Measurements from ENCODE around the gene INSYN1.
"Not testable (repeated sequence)": the region's sequence is repeated elsewhere in the genome, so short reads cannot be mapped to it uniquely, and the experiment has no call there.

Gene INSYN1

DNA sequence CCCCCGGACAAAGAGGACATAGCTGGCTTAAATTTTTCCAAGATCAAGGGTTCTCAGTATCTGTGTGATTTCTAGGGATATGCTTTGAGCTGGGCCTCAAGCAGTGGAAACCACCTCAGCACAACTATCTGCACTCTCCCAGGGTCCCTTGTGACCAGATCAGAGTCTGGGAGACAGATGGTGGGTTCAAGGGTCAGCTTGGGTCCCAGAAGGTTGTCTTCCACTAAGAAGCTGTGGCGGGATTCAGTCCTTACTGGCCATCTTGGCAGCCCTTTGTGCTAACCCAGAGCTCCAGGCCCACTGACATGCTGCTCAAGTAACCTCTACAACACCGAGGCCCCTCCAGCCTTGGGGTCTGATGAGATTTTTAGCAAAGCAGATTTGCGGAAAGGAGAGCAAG, 2.7 kb downstream of the INSYN1 start:
- DNase-seq = no peak

DNA sequence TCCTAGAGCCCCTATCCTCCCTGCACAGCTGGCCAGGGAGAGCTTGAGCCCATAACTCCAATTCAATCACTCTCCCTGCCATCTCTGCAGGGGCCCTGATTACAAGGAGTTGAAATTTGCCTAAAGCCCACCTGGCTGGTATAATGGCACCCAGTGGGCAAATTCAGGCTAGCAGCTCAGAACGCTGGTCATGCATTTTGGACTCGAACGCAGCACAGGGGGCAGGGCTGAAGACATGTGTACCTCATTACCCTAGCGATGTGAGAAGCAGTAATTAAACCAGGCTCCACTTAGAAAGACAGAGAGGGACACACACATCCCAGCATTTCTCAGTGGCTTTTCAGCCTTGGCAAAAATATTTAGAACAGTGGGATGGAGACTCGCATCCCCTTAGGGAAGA, 3.2 kb downstream of the INSYN1 start:
- no peak for DNase-seq

DNA sequence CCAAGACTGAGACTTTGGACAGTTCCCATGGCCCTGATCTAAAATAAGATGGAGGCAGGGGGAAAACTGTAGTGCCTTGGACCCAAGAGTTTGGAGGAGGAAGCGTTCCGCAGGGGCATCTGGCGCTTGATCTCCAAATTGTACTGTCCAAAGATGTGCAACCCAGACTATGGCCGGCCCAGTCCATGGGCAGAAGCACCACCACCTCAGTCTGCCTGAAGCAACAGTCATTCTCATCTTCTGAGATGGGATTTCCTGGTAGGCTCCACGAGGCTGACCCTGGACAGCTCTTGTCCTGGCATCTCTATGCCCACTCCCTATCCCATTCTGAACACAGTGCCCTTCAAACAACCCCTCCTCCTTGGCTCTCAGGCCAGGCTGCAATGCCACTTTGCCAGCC, 3.6 kb downstream of the INSYN1 start:
- no peak for DNase-seq

DNA sequence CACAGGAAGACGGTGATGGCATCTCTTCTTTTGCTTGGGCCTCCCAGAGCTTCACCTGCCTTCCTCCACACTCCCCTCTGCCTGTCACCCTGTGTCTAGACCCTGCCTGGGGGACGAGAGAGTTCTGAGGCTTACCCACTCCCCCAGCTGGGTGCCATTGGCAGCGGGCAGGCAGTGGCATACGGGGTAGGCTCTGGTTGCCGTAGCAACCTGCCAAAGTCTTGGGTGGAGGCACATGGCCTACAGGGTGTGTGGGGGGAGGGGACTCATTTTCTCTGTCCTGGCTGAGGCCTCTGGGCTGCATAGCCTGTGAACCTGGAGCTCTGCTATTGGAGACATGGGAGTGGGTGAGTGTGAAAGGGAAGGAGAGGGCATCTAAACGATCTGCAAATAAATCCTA, 4.4 kb downstream of the INSYN1 start:
- peak in 2 of 56 donors; percentile 10 to 21 for DNase-seq

DNA sequence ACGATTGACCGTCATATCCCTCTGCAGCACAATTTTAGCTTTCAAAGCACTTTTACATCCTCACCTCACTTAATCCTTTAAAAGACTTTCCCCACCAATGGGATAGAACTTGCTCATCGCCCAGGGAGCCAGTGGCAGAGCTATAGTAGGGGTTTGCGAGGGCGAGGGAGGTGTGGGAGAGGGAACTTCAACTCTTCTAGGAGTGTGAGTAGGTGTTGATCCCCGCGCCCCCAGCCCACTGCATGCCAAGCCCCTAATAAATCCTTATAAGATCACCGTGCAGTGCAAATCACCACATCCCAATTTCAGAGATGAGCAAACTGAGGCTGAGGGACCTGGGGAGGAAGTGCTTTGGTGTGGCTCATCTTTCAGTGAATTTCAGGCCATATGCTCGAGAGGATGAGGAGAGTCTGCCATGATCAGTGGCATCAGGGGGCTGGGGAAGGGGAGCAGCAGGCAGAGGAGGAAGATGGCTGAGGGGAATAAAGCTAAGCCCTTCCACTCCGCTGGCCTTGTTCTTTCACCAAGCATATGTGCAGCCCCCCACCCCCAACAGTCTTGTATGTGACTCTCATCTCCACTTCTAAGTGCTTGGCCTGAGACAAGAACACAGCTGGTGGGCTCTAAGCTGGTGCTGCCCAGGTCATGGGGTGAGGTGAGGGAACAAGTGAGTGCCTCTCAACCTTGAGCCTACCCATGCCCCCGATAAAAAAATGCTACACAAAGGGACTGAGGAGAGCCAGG, 5.1 kb downstream of the INSYN1 start:
- no peak for DNase-seq

DNA sequence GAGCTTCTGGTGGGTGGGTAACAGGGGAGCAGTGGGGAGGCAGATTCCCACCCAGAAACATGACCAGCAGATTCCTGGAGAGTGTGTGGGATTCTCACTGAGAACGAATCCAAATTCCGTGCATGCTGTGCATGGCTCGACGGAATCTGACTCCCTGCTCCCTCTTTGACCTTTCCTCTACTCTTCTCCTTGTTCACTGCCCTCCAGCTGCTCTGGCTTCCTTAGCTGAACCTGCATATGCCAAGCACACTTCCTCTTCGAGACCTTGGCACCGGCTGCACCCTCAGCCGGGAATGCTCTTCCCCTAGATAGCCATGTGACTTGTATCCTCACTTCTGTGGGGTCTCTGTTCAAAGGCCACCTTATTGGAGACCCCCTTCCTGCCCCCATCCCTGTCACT, 6.3 kb downstream of the INSYN1 start:
- DNase-seq = no peak

DNA sequence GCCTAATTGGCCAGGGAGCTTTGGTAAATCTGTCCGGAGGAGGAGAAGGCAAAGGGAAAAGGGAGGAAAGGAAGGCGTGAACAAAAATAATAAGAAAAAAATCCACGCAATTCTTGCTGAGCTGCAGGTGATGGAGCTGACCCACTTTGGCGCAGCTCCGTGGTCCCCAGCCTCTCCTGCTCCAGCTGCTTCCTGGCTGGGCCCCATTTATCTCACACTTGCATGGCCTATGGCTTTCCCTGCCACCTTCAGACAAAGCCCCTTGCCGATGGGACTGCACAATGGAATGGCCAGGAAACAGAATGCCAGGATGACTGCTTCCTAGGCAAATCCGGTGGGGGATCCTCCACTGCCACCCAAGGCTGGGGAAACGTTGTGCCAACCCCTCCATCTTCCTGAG, 6.9 kb downstream of the INSYN1 start:
- DNase-seq = no peak

DNA sequence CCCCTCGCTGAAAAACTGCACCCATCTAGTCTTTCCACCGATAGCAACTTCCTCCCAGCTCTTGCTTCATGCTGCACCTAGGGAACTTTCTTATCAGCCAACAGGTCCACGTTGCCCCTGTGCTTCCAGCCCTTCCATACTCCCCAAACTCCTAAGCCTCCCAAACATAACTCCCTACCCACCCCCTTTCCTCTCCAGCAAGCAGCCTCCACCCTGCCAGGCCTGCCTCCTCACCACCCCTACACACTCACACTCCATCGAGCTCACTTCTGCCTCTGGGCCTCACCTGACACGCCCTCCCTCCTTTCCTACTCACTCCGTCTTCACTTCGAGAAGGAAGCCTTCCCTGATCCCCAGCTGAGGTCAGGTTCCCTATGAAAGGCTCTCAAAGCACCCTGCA, 8.1 kb downstream of the INSYN1 start:
- no peak for DNase-seq

DNA sequence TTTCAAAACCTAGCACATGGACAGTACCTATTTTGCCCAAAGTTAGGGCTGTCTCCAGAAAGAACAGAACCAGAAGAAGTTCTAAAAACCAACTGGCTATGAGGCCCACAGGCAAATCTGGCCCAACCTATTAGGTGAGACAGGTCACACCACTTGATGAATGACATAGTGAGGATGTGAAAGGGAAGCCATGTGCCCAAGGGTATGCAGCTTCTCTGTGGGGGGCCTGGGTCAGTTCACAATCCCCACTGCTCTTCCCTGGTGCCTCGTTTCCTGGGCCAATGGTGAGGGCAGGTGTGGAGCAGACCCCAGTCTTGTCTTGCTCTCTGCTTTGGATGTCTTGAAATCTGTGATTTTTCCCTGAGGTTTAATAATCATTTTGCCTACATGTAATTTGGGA, 8.9 kb downstream of the INSYN1 start:
- DNase-seq = no peak

DNA sequence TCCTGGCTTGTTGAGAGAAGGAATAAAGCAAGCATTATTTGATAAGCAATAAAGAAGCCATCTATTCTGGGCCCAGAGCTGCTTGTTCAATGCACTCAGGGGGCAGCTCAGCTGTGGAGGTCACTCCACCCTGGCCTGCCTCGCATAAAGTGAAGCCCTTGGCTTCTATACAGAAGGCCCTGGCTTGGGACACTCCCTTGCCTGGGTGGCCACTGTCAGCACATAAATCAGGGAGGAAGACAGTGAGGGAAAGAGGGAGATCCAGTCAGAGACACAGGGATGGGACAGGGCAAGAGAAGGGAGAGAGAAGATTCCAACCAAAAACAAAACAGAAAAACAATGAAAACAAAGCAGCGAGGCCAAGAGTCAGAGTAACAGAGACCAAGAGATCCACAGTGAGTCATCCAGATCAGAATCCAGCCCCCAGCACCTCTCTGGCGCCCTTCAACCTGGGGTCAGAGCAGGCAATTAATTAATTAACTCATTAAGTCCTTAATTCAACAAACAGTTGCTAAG, 11.8 kb downstream of the INSYN1 start:
- DNase-seq = no peak

DNA sequence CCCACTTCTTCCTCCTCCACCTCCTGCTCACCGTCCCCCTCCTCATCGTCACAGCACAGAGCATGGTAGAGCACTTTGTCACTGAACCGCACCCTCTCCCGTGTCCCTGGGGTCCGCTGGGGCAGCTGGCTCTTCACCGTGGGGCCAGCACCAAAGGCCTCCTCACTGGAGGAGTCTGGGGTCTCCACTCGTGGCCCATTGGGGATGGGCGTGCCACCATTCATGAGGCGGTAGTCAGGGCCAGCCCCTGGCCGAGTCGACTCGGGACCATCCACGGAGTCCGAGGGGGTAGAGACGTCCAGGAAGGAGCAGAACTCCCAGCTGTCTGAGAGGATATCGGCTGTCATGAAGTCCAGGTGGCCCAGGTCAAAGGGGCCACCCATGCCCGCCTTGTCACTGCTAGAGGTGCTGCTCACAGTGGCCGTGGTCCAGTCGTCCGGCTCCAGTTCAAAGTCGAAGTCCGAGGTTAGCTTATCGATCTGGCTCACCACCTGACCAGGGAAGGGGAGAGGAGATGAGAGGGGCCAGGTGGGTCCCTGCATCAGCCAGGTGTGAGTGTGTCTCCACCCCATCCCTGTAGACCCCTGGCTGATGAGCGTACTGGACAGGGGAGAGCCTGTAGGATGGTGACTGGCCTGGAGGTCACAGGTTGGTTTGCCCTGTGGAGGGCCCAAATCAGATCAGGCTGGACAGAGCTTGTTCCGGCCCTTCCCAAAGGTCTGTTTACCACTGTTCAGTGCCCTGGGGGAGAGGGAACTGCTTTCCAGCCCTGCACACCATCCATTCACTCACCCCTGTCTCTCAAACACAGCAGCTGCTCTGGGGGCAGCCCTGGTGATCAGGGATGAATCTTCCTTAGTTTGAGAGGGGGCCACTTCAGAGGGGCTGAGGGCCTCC, 12.8 kb downstream of the INSYN1 start:
- DNase-seq = no peak

DNA sequence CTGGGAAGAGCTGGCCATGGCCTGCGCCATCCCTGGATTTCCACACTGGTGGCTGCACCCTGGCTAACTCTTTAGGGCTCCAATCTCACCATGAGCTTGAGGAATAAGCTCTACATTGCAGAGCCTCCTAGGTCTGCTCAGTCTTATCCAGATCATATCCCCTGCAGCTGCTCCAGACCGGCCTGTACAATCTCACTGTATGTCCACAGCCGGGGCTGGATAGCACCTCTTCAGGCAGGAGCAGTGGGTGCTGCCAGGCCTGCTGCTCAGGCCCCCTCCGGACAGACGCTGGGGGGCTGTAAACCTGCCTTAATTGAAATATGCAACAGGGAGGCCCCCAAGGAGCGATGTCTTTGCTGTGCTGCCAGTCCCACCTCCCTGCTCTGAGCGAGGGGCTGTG, 15.6 kb downstream of the INSYN1 start:
- no peak for DNase-seq

DNA sequence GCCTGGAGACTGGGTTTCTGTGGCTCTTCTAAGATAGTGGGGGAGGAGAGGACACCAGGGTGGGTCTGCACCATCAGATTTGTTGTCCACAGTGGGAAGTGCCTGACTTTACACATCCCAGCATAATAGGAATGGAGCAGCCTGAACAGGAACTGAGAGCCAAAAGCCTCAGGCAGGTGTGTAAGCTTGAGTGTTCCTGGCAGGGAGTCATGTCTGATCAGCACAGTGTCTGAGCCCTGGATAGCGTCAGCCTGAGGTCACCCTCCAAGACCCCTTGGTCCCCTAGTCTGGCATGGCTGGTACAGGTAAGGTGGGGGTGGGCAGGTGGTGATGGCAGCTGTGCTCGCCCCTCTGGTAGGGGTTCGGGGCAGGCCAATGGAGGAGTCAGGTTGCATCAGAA, 20.2 kb downstream of the INSYN1 start:
- no peak for DNase-seq

DNA sequence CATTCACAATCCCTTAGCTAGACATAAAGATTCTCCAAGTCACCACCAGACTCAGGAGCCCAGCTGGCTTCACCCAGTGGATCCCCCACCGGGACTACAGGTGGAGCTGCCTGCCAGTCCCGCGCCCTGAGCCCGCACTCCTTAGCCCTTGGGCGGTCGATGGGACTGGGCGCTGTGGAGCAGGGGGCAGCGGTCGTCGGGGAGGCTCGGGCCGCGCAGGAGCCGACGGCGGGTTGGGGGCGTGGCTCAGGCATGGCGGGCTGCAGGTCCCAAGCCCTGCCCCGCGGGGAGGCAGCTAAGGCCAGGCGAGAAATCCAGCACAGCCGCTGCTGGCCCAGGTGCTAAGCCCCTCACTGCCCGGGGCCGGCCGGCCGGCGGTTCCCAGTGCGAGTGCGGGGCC, 21.1 kb downstream of the INSYN1 start:
- DNase-seq = not testable (repeated sequence)

DNA sequence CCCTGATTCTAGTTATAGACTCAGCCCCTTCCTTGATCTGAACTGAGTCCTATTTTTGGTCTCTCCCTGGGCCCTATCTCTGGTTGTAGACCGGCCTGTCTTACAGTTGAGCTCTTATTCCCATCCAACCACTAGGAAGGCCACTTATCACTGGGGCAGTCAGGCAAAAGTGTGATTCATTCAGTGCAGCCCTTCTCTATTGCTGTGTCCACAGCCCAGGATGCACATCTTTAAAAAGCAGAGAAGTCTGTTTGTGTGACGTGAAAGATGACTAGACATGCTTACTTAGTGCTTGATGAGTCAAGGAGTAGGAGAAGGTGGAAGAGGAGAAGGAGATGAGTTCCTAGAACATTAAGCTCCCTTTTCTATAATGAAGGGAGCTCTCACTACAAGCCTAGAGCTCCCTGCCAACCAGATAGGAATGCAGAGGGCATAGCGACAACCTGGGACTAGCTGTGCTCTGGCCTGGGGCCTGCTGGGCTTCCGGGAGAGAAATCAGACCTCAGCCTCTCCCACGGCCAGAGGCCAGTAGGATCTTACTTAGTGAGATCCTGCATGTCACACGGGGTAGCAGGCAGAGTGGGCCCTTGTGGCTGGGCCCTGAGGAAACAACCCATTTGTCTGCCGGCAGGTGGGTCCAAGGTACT, 25.7 kb downstream of the INSYN1 start:
- DNase-seq = no peak

DNA sequence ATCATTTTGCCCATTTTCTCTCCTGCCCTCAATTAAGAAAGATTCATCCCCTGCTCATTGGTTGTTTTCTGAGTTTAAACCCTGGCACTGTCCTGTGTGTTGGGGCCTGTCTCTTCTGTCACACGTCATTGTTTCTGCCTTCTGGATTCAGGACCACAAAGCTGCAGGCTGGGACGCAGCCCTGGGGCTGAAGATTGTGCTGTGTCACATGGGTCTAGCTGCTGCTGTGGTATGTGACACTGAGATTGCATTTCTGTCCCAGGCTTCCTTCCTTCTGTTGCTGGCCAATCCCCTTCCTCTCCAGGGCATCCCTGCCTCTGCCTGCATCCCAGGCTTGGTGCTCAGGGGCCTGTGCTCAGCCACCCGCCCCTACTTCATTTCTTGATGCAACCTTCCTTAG, 28.9 kb downstream of the INSYN1 start:
- no peak for DNase-seq

DNA sequence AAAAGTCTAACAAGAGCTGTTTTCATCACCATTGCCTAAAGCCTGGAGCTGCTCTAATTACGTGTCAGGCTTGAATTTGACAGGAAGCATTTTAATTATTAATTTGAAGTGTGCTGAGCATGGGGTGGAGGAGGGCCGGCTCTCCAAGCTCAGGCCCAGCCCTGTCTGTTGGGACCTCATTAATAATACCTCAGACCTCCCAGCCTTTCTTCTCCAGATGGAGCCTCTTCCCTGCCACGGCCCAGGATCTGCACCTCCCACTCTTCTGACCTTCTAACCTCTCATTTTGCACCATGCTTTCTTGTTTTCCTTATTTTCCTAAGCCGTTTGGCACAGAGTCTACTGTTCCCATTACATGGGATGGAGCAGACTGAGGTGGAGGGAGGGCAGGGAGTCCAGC, 30.0 kb downstream of the INSYN1 start:
- no peak for DNase-seq

DNA sequence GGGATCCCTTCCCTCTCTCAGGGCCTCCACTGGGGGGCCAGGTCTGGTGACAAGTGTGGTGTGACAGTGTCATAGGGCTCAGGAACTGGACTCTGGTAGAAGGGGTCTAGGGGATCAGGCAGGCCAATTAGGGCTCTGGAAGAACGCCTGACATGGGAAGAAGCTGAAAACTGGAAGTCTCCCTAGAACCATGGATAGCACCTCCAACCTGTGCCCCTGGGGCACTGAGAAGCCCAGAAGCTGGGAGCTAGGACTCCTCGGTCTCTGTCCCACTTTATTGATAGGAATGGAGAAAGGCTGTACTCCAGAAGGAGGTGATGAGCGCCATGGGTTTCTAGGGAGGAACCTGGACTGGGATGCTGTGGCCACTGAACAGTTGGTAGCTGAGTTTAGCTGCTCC, 30.7 kb downstream of the INSYN1 start:
- DNase-seq = no peak

DNA sequence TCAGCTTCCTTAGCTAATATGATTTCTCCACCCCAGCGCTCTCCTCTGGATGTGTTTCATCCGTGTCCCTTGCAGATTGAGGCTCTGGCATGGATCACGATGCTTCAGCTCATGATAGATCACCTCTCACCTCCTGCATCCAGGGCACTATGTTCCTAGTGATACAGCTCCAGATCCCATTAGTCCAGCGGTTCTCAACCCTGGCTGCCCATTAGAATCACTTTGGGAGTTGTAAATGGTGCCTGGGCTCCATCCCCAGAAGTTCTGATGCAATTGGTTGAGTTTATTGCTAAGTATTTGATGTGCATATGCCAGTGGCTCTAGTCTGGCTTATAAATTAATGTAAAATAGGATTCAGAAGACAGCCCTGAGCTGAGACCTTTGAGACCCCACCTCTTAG, 34.5 kb downstream of the INSYN1 start:
- DNase-seq = no peak

DNA sequence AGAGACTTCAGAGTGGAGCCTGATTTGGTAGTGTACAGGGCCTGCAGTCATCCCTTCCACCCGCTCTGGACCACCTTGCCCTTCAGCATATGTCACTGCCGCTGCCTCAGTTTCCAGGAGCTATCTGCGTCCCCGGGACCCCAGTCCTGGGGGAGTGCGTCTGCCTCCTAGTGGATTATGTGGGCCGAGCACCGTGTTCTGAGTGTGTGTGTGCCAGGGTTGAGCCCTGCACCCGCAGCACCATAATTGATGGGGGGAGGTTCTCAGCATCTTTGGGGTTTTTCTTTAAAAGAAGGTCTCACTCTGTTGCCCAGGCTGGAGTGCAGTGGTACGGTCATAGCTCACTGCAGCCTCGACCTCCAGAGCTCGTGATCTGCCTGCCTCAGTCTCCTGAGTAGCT, 35.3 kb downstream of the INSYN1 start:
- DNase-seq = no peak

DNA sequence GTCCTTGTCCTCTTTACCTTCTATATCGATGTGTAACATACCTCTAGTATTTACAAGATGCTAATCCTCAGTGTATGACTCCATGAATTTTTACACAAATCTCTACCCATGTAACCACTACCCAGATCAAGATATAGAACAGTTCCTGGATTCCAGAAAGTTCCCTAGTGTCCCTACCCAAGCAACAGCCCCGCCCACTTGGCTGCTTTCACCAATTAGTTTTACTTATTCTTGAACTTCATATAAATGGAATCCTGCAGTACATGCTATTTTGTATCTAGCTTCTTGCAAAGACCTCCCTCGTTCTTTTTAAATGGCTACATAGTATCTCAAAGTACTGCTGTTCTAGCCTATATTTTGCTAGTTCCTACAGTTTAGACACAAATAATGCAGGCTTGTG, 35.9 kb downstream of the INSYN1 start:
- no peak for DNase-seq

DNA sequence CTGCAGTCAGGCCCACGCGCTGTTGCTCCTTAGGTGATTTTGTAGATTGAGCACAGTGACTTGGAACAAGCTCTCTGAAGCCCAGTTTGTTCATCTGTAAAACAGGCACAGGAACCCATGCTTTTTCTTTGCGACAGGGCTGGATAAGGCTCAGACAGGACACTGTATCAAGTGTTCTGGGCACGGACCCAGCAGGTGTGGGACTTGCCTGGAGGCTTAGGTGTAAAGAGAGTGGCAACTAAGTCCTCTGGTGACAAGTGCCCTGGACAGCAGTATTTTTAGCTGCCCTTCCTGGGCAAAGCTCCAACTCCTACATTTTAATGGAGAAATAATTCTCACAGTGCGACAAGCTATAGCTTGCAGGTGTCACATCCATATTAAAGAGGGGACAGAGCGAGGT, 36.7 kb downstream of the INSYN1 start:
- DNase-seq = no peak

Data from amygdala (tissue), 56 donors.